A549 (cell line): ENCODE measurements around the gene DCAF12L1. TPM values are rescaled to one million over a fixed set of nuclear protein-coding genes. Genes with fewer than 3 reads are reported as not detected.

Experiments
- ATAC-seq, 2 experiments: fragments of 200-7000 bp in 1 of 2; fragments of >200 bp in 1 of 2; cut with Nextera tagmentation in 1 of 2; cut with Tn5 transposase in 1 of 2; 3 replicates each; pipeline versions ENCODE4 v1.8.0 to v1.9.1; 2018 to 2020; ENCODE audit warnings: mild to moderate bottlenecking in 1 of 2, moderate library complexity in 1 of 2
- CTCF ChIA-PET: fragments of 300-600 bp; sonication (Branson Sonifier 250); formaldehyde crosslinking; extraction: SDS; loops from one replicate; lab custom pipeline; 2021; ENCODE audit warnings: antibody characterized with exemption, inconsistent platforms; lab: Yijun Ruan, JAX
- POLR2A ChIA-PET: fragments of 350-600 bp; formaldehyde crosslinking; extraction: SDS; loops from one replicate; lab custom pipeline; 2021; ENCODE audit warnings: antibody characterized with exemption, inconsistent platforms; lab: Yijun Ruan, JAX
- DNase-seq, 2 experiments: peaks; one replicate each; pipeline versions ENCODE4 v3.0.0 to v3.0.0-alpha.2; 2011 to 2016; ENCODE audit warnings: low read depth in 1 of 2, low spot score in 1 of 2
- FAIRE-seq: peaks from 2 replicates; lab custom pipeline; 2011; peaks lifted over from hg19 to GRCh38; lab: Jason Lieb, UNC
- H3K27ac ChIP-seq, 2 experiments: fragments of >200 bp; sonication (Bioruptor Twin); formaldehyde crosslinking; 3 replicates each; pipeline ENCODE4 v1.5.1; 2016 to 2017
- H3K4me1 ChIP-seq: fragments of >200 bp; sonication (Bioruptor Twin); formaldehyde crosslinking; 3 replicates; pipeline ENCODE4 v1.6.1; 2016
- H3K4me2 ChIP-seq: fragments of >200 bp; sonication (Bioruptor Twin); formaldehyde crosslinking; 3 replicates; pipeline ENCODE4 v1.6.1; 2016
- H3K4me3 ChIP-seq: fragments of >200 bp; sonication (Bioruptor Twin); formaldehyde crosslinking; 3 replicates; pipeline ENCODE4 v1.5.1; 2016
- H3K9me3 ChIP-seq: fragments of >200 bp; sonication (Bioruptor Twin); formaldehyde crosslinking; 3 replicates; pipeline ENCODE4 v1.6.1; 2016
- CBX2 ChIP-seq: fragments of 200-600 bp; sonication (generic); IDR thresholded peaks from 2 replicates; pipeline ENCODE4 v1.6.1; 2016; ENCODE audit warnings: low read depth, mild to moderate bottlenecking, borderline replicate concordance
- CHD2 ChIP-seq: fragments of 150-350 bp; IDR thresholded peaks from 2 replicates; pipeline ENCODE4 v1.6.1; 2014; ENCODE audit warnings: low read length; ENCODE audit not compliant: partially characterized antibody
- CTCF ChIP-seq: fragments of >200 bp; sonication (Bioruptor Twin); formaldehyde crosslinking; IDR thresholded peaks from 3 replicates; pipeline ENCODE4 v1.5.1; 2016
- E2F6 ChIP-seq: IDR thresholded peaks from 2 replicates; pipeline ENCODE4 v1.6.1; 2012; ENCODE audit warnings: low read depth, borderline replicate concordance
- EHMT2 ChIP-seq: fragments of 200-600 bp; sonication (generic); IDR thresholded peaks from 2 replicates; pipeline ENCODE4 v1.6.1; 2016; ENCODE audit warnings: antibody characterized with exemption, low read depth, mild to moderate bottlenecking, moderate library complexity
- ELK1 ChIP-seq: fragments of 150-350 bp; IDR thresholded peaks from 2 replicates; pipeline ENCODE4 v1.6.1; 2014; ENCODE audit warnings: low read depth, mild to moderate bottlenecking, low read length
- HDAC2 ChIP-seq: fragments of 200-600 bp; sonication (generic); IDR thresholded peaks from 2 replicates; pipeline ENCODE4 v1.6.1; 2016
- HMGXB4 ChIP-seq: fragments of 250-450 bp; sonication (Bioruptor Pico); IDR thresholded peaks from 2 replicates; pipeline ENCODE4 v1.5.0; 2021; ENCODE audit warnings: mild to moderate bottlenecking, moderate library complexity, borderline replicate concordance
- JUNB ChIP-seq: fragments of >200 bp; sonication (Bioruptor Twin); formaldehyde crosslinking; IDR thresholded peaks from 2 replicates; pipeline ENCODE4 v1.6.1; 2016
- KDM1A ChIP-seq: fragments of 200-600 bp; sonication (generic); IDR thresholded peaks from 2 replicates; pipeline ENCODE4 v1.6.1; 2016; ENCODE audit warnings: low read depth, mild to moderate bottlenecking
- MAFK ChIP-seq: fragments of 450-650 bp; IDR thresholded peaks from 2 replicates; pipeline ENCODE4 v1.6.1; 2014; ENCODE audit not compliant: partially characterized antibody
- NPAS2 ChIP-seq: fragments of 250-450 bp; sonication (Bioruptor Pico); IDR thresholded peaks from 2 replicates; pipeline ENCODE4 v1.8.0; 2022; ENCODE audit warnings: mild to moderate bottlenecking, moderate library complexity, borderline replicate concordance
- NR3C1 ChIP-seq: fragments of >200 bp; sonication (Bioruptor Twin); formaldehyde crosslinking; IDR thresholded peaks from 3 replicates; pipeline ENCODE4 v1.6.1; 2017
- PBX3 ChIP-seq: IDR thresholded peaks from 2 replicates; pipeline ENCODE4 v1.6.1; 2012
- PHF8 ChIP-seq: fragments of 200-600 bp; sonication (generic); IDR thresholded peaks from 2 replicates; pipeline ENCODE4 v1.6.1; 2016; ENCODE audit warnings: low read depth, mild to moderate bottlenecking, antibody characterized with exemption, moderate library complexity, borderline replicate concordance
- POLR2AphosphoS2 ChIP-seq: conservative IDR thresholded peaks from 2 replicates; pipeline ENCODE4 v1.6.1; 2012; ENCODE audit warnings: low read length, improper control_type of control experiment, inconsistent platforms
- RNF2 ChIP-seq: fragments of 200-600 bp; sonication (generic); IDR thresholded peaks from 2 replicates; pipeline ENCODE4 v1.6.1; 2016; ENCODE audit warnings: low read depth, mild to moderate bottlenecking, antibody characterized with exemption, moderate library complexity, borderline replicate concordance
- TFCP2L1 ChIP-seq: fragments of 250-450 bp; sonication (Bioruptor Pico); IDR thresholded peaks from 2 replicates; pipeline ENCODE4 v1.5.0; 2021; ENCODE audit warnings: mild to moderate bottlenecking
- ZC3H11A ChIP-seq: fragments of 450-650 bp; IDR thresholded peaks from 2 replicates; pipeline ENCODE4 v1.6.1; 2014; ENCODE audit warnings: antibody characterized with exemption, mild to moderate bottlenecking
- WGBS: methylation state at CpG from one replicate; pipeline ENCODE4 v1.1.6; 2017; ENCODE audit errors: missing lambda C conversion rate; 5-methylcytosine and 5-hydroxymethylcytosine counted together
- polyA minus RNA-seq: library from RNA; depleted of rRNA, polyadenylated mRNA; stranded (reverse); fragments of >200 nt; gene quantifications from 2 replicates; pipeline ENCODE4 v1.2.3, GENCODE V29; 2011; rRNA and poly(A)+ RNA removed
- polyA plus RNA-seq, 4 experiments: library from polyadenylated mRNA; depleted of rRNA in 3 of 4; stranded (reverse); fragments of >200 nt; fragmentation: RNase III in 1 of 4; extraction: RNeasy Plus Mini Kit Qiagen cat#74134 plus additional on column Dnase treatment in 1 of 4; gene quantifications; 2 replicates in 3 of 4; 3 replicates in 1 of 4; pipeline ENCODE4 v1.2.3, GENCODE V29; 2011 to 2017

Gene DCAF12L1
- polyA plus RNA-seq (2011; rRNA removed) (not detected in 2 replicates), polyA plus RNA-seq (2017; fragmentation: RNase III; extraction: RNeasy Plus Mini Kit Qiagen cat#74134 plus additional on column Dnase treatment) (not detected in 3 replicates), polyA minus RNA-seq (not detected in 2 replicates)
- not detected in 2 replicates for polyA plus RNA-seq (2012; cell fraction: cytosol; rRNA removed)
- polyA plus RNA-seq (2012; cell fraction: nucleus; rRNA removed): not detected in 2 replicates

GRCh38 chrX:126552313-126553022, at the start of gene DCAF12L1:
Gene DCAF12L1 (minus strand): TSS chrX:126552814. CDS start chrX:126552608, 206 bp downstream.
- ATAC-seq (no peak), DNase-seq (no peak), FAIRE-seq (no peak)
- Histone ChIP-seq H3K4me1 (no peaks in the 10 kb centered on the region), H3K9me3 (no peaks in the 10 kb centered on the region), H3K4me2 (no peak within 1 kb of the TSS), H3K4me3 (no peak within 1 kb of the TSS), H3K27ac (no peak within 1 kb of the TSS)
- CTCF ChIA-PET: no interaction called here
- POLR2A ChIA-PET: no interaction called here
- WGBS: 75% methylated on average over 38 of the region's 83 CpGs
- TF ChIP-seq ZC3H11A (no peak), PBX3 (no peak)

- POLR2A ChIA-PET: no interaction called here
- CTCF ChIA-PET: no interaction called here
- Histone ChIP-seq H3K9me3 (no peaks in the 10 kb centered on the region), H3K4me1 (no peaks in the 10 kb centered on the region), H3K4me2 (no peak overlapping the region), H3K4me3 (no peak overlapping the region), H3K27ac (no peak overlapping the region)
- 62% methylated on average over 10 of the region's 39 CpGs for WGBS
- TF ChIP-seq HMGXB4 (CRISPR knock-in tag) (no peak), MAFK (no peak), POLR2AphosphoS2 (no peak), NPAS2 (CRISPR knock-in tag) (no peak), HDAC2 (no peak), NR3C1 (no peak), RNF2 (no peak), CHD2 (no peak), E2F6 (no peak), TFCP2L1 (CRISPR knock-in tag) (no peak), JUNB (no peak), CBX2 (no peak), KDM1A (no peak), EHMT2 (no peak), PHF8 (no peak), CTCF (no peak), ELK1 (no peak)
- DNase-seq (no peak), ATAC-seq (no peak), FAIRE-seq (peak; percentile 100)
Measured at GRCh38 chrX:126580877-126581276, 28.3 kb upstream of the DCAF12L1 start.
